Activated T-cell treated with anti-CD3 and anti-CD28 coated beads, Interleukin-2, amount 50 U/mL, for 72 hours (primary cell): ENCODE data around the gene ECM1. TPM values are rescaled to one million over a fixed set of nuclear protein-coding genes. Genes with fewer than 3 reads are reported as not detected.
A peak's percentile ranks its signal among the peaks of the same experiment; 100 is the strongest.

Experiments used
- ATAC-seq, 2 donors: fragments of 150-1000 bp; cut with Tn5 transposase; replicated peaks in 1 of 2; 2 replicates each; pipeline ENCODE4 v1.10.0; 2021; ENCODE audit warnings: moderate library complexity in 2 of 2, mild to moderate bottlenecking in 1 of 2
- DNase-seq, 2 donors: peaks; one replicate each; pipeline ENCODE4 v3.0.0; 2021 to 2022; ENCODE audit warnings: mixed read lengths in 1 of 2
- H3K27ac Mint-ChIP-seq: one replicate; pipeline ENCODE4 v1.8.0; 2022; ENCODE audit warnings: mild to moderate bottlenecking, moderate library complexity, mixed read lengths
- H3K27me3 Mint-ChIP-seq: one replicate; pipeline ENCODE4 v1.8.0; 2022; ENCODE audit warnings: low read depth, mixed read lengths
- H3K36me3 Mint-ChIP-seq, 2 donors: one replicate each; pipeline ENCODE4 v1.8.0; 2022; ENCODE audit warnings: mixed read lengths in 2 of 2, mild to moderate bottlenecking in 1 of 2; ENCODE audit not compliant: insufficient read depth in 2 of 2
- H3K4me1 Mint-ChIP-seq: one replicate; pipeline ENCODE4 v1.8.0; 2022; ENCODE audit warnings: low read depth, mixed read lengths
- H3K4me3 Mint-ChIP-seq, 2 donors: one replicate each; pipeline ENCODE4 v1.8.0; 2022; ENCODE audit warnings: mild to moderate bottlenecking in 2 of 2, mixed read lengths in 2 of 2, moderate library complexity in 2 of 2
- H3K9me3 Mint-ChIP-seq, 2 donors: one replicate each; pipeline ENCODE4 v1.8.0; 2022; ENCODE audit warnings: mixed read lengths in 2 of 2
- total RNA-seq, 2 donors: library from RNA; stranded (reverse); gene quantifications; one replicate each; pipeline ENCODE4 v1.2.3, GENCODE V29; 2022

The ECM1 gene
- 1 to 10 TPM; 1.3 to 1.5 TPM for total RNA-seq

DNA sequence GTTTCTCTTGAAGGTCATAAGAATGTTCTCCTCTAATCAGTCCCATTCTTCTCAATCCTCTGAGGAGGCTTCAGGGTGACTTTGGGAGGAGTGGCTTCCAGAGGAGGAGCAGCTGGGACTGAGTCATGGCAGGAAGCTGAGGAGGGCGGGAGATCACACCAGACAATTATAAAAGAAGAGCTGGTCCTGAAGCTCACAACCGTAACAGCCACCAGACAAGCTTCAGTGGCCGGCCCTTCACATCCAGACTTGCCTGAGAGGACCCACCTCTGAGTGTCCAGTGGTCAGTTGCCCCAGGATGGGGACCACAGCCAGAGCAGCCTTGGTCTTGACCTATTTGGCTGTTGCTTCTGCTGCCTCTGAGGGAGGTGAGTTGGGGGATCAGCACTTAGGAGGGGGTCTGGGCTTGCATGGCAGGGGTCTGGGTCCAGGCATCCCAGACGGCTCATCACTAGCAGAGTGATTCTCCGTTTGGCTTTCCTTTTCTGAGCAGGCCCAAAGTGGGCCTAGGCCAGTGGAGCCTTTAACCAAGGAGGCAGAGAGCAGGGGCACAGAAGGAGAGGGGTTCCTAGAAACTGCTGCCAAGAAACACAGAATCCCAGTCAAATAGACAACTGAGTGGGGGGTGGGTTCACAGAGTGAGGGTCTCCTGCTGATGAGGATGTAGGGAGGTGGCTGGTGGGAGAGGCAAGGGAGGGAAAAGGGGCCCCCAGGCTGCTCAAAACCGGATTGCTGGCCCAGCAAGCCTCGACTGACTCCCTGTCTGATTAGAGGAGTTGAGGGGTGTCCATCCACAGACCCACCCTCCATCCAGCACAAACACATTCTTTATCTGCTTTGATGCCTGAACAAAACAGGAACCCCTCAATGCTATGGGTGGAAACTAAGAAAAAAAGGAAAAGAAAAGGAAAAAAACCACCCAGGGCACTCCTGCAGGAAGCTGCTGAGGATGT lies at the start of gene ECM1:
Gene ECM1, plus strand, starts transcription at position 198 of the 953 bp plus-strand sequence. Its CDS starts 101 bp downstream, at position 299.
- Mint-ChIP-seq H3K36me3 (peaks cover 4 to 14% of the 10 kb centered on the region in 2 donors), H3K4me1 (no peaks in the 10 kb centered on the region), H3K4me3 (no peak within 1 kb of the TSS), H3K27ac (no peak within 1 kb of the TSS), H3K9me3 (no peaks in the 10 kb centered on the region), H3K27me3 (no peaks in the 10 kb centered on the region)
- no peak for ATAC-seq
- no peak for DNase-seq

GRCh38 chr1:150464422-150464826 lies 43.5 kb upstream of the ECM1 start:
- Mint-ChIP-seq H3K4me3 (no peak overlapping the region), H3K36me3 (peaks cover 5 to 9% of the 10 kb centered on the region in 2 donors), H3K27ac (peak overlapping the region; percentile 75), H3K4me1 (no peaks in the 10 kb centered on the region), H3K9me3 (no peaks in the 10 kb centered on the region), H3K27me3 (no peaks in the 10 kb centered on the region)
- DNase-seq (peak; percentile 73 to 78), ATAC-seq (peak; percentile 43 to 55)

DNA sequence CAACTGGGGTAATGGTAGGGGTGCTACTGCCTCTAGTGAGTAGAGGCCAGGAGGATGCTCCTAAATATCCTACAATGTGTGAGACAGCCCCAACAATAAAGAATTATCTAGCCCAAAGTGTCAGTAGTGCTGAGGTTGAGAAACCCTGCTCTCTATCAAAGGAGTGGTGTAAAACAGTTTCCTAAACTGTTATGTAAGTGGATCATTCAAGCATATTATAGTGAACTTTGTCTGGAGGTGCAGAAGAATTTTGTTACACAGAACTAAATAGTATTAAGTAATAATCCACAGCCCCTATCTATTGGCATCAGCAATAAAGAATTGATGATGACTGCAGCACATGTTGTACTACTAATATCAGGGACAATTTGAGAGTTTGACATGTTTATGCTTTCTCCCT lies 40.9 kb upstream of the ECM1 start:
- Mint-ChIP-seq H3K27ac (no peak overlapping the region), H3K9me3 (no peaks in the 10 kb centered on the region), H3K4me1 (no peaks in the 10 kb centered on the region), H3K4me3 (no peak overlapping the region), H3K27me3 (no peaks in the 10 kb centered on the region), H3K36me3 (peaks cover 12 to 19% of the 10 kb centered on the region in 2 donors)
- DNase-seq (no peak), ATAC-seq (no peak)

GRCh38 chr1:150469291-150469690 lies 38.6 kb upstream of the ECM1 start:
- no peaks in the 10 kb centered on the region for H3K9me3 Mint-ChIP-seq
- ATAC-seq, result no peak
- peaks cover 12 to 15% of the 10 kb centered on the region in 2 donors for H3K36me3 Mint-ChIP-seq

DNA sequence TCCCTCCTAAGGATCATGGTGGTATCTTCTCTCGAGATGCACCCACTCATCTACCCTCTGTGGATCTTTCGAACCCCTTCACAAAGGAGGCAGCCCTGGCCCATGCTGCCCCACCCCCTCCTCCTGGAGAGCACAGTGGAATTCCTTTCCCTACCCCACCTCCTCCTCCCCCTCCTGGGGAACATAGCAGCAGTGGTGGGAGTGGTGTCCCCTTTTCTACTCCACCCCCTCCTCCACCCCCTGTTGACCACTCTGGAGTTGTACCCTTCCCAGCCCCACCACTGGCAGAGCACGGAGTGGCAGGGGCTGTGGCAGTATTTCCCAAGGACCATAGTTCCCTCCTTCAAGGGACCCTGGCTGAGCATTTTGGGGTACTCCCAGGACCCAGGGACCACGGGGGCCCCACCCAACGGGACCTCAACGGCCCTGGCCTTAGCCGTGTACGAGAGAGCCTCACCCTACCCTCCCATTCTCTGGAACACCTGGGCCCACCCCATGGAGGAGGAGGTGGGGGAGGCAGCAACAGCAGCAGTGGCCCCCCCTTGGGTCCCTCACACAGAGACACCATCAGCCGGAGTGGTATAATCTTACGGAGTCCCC lies 35.2 kb upstream of the ECM1 start:
- Mint-ChIP-seq H3K9me3 (no peaks in the 10 kb centered on the region), H3K4me3 (no peak overlapping the region), H3K27me3 (no peaks in the 10 kb centered on the region), H3K4me1 (no peaks in the 10 kb centered on the region), H3K27ac (no peak overlapping the region), H3K36me3 (peaks cover 8 to 11% of the 10 kb centered on the region in 2 donors)
- DNase-seq (no peak), ATAC-seq (no peak)

More at GRCh38 chr1:150469291-150469690, 38.6 kb upstream of the ECM1 start:
- Mint-ChIP-seq H3K4me3 (no peak overlapping the region), H3K4me1 (no peaks in the 10 kb centered on the region), H3K27ac (no peak overlapping the region), H3K27me3 (no peaks in the 10 kb centered on the region)
- no peak for DNase-seq

GRCh38 chr1:150473659-150474058 lies 34.2 kb upstream of the ECM1 start:
- ATAC-seq (no peak), DNase-seq (no peak)
- Mint-ChIP-seq H3K4me3 (no peak overlapping the region), H3K36me3 (peaks cover 8 to 11% of the 10 kb centered on the region in 2 donors), H3K27ac (peak overlapping the region; percentile 15), H3K4me1 (no peaks in the 10 kb centered on the region), H3K9me3 (no peaks in the 10 kb centered on the region), H3K27me3 (no peaks in the 10 kb centered on the region)

DNA sequence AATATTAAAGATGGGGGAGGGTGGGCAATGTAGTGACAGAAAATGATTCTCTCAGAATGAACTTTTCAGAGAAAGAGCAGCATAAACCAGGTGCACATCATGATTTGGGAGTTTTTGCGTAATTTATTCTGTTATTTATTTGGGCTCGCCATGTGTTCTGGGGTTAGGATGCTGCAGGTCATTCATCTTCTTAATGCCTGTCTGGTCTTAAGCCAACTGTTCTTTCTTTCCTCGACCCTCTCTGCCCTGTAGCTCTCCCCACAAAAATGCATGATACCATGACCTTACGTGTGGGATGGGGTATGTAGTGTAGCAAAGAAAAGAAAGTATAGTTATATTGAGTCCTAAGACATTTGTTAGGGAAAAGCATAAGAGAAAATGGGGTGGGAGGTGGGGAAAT lies 33.0 kb upstream of the ECM1 start:
- DNase-seq, result no peak
- no peaks in the 10 kb centered on the region for H3K27me3 Mint-ChIP-seq
- no peak for ATAC-seq
- no peaks in the 10 kb centered on the region for H3K9me3 Mint-ChIP-seq
- no peak overlapping the region for H3K27ac Mint-ChIP-seq
- H3K4me1 Mint-ChIP-seq, result no peaks in the 10 kb centered on the region
- H3K4me3 Mint-ChIP-seq, result no peak overlapping the region
- peaks cover 8 to 11% of the 10 kb centered on the region in 2 donors for H3K36me3 Mint-ChIP-seq

DNA sequence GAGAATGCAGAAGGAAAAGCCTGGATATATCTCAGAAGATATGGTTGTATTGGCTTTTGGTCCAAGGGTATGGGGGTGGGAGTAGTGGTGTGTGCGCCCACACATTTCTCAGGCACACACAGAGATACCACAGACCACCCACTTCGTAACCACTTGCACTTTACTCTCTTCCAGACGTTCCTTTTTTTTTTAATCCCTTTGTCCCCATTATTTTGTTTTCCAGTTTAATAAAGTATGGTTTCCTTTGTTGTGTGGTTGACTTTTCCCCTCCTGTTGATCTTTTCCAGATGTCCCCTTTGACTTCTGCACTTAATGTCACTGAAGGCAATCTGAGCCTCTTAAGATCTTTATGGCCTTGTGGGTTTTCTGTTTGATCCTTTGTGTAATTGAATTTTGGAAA lies 31.2 kb upstream of the ECM1 start:
- Mint-ChIP-seq H3K9me3 (no peaks in the 10 kb centered on the region), H3K36me3 (peaks cover 2 to 3% of the 10 kb centered on the region in 2 donors), H3K27me3 (no peaks in the 10 kb centered on the region), H3K4me1 (no peaks in the 10 kb centered on the region), H3K27ac (peak overlapping the region; percentile 21), H3K4me3 (no peak overlapping the region)
- DNase-seq (no peak), ATAC-seq (no peak)

DNA sequence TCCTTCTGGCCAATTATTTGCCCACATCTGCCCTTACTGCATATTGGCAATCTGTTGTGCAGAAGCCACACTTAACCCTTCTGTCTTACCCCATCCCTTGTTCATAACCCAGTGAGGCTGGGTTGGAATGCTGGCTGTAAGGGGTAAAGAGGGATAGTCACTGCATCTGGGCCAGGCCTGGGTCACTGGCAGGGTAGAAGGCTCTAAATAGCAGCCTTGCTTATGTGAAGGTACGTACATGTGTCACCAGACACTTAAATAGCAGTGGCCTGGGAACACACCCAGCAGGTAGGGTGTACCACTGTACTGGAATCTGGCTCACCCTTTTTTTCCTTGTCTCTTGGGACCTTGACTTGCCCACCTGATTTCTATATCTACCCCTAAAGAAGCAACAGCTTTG lies 30.6 kb upstream of the ECM1 start:
- peak overlapping the region; percentile 39 for H3K27ac Mint-ChIP-seq
- H3K4me1 Mint-ChIP-seq, result no peaks in the 10 kb centered on the region
- no peak overlapping the region for H3K4me3 Mint-ChIP-seq
- H3K36me3 Mint-ChIP-seq, result no peaks in the 10 kb centered on the region
- ATAC-seq, result no peak
- H3K9me3 Mint-ChIP-seq, result no peaks in the 10 kb centered on the region
- no peak for DNase-seq
- no peaks in the 10 kb centered on the region for H3K27me3 Mint-ChIP-seq

DNA sequence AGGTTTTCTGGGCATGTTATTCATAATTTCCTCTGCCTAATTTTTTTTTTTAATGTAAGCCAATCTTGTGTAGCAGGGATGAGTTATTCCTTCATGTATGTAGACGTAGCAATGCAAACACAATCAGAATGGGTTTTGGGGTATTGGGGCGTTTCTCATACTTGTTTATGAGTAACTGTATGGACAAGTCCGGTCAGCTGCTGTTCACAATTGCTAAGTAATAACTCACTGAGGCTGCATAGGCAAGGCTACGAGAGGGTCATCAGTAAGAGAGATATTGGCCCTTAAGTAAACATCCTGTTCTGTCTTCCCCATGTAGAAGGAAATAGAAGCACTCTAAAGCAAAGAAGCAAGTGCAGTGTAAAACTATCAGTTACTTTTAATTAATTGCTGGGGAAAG lies 30.2 kb upstream of the ECM1 start:
- H3K36me3 Mint-ChIP-seq, result no peaks in the 10 kb centered on the region
- DNase-seq, result no peak
- peak overlapping the region; percentile 39 for H3K27ac Mint-ChIP-seq
- H3K9me3 Mint-ChIP-seq, result no peaks in the 10 kb centered on the region
- no peak for ATAC-seq
- H3K4me1 Mint-ChIP-seq, result no peaks in the 10 kb centered on the region
- no peak overlapping the region for H3K4me3 Mint-ChIP-seq
- H3K27me3 Mint-ChIP-seq, result no peaks in the 10 kb centered on the region

DNA sequence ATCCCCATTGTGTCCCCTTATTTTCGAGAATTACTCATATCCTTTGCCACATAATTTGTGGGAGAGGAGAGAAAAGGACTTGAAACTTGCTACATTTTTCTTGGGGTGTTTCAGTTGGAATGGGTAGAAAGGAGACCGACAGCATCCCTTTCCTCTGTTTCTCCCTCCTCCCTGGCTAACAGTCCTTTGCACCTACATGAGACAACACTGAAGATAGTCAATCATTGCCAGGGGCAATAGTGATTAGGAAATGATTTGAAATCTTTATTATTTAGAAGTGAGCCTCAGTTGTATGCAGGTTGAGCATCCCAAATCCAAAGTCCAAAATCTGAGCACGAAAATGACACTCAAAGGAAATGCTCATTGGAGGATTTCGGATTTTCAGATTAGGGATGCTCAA lies 28.5 kb upstream of the ECM1 start:
- H3K4me3 Mint-ChIP-seq, result no peak overlapping the region
- no peaks in the 10 kb centered on the region for H3K4me1 Mint-ChIP-seq
- H3K36me3 Mint-ChIP-seq, result no peaks in the 10 kb centered on the region
- H3K27ac Mint-ChIP-seq, result no peak overlapping the region
- no peak for DNase-seq
- H3K27me3 Mint-ChIP-seq, result no peaks in the 10 kb centered on the region
- H3K9me3 Mint-ChIP-seq, result no peaks in the 10 kb centered on the region
- ATAC-seq, result no peak

GRCh38 chr1:150479927-150480352 lies 28.0 kb upstream of the ECM1 start:
- Mint-ChIP-seq H3K36me3 (no peaks in the 10 kb centered on the region), H3K27ac (no peak overlapping the region), H3K4me3 (no peak overlapping the region), H3K27me3 (no peaks in the 10 kb centered on the region), H3K9me3 (no peaks in the 10 kb centered on the region), H3K4me1 (peaks cover under 1% of the 10 kb centered on the region)
- ATAC-seq (no peak), DNase-seq (no peak)

- DNase-seq, result no peak
- Mint-ChIP-seq H3K27ac (no peak overlapping the region), H3K36me3 (peaks cover 3 to 5% of the 10 kb centered on the region in 2 donors), H3K9me3 (no peaks in the 10 kb centered on the region), H3K4me1 (peaks cover 17% of the 10 kb centered on the region), H3K27me3 (no peaks in the 10 kb centered on the region), H3K4me3 (no peak overlapping the region)
- ATAC-seq, result no peak
Observed at GRCh38 chr1:150484431-150484830, 23.5 kb upstream of the ECM1 start.
